AG04450 (cell line): Measurements from ENCODE around the gene BNC2. TPM values are rescaled to one million over a fixed set of nuclear protein-coding genes. Genes with fewer than 3 reads are reported as not detected.
A peak's percentile ranks its signal among the peaks of the same experiment; 100 is the strongest.

Source experiments
- CTCF ChIA-PET: fragments of 300-600, 350-600 bp; formaldehyde crosslinking; extraction: SDS; loops from one replicate; lab custom pipeline; 2022; ENCODE audit warnings: antibody characterized with exemption, inconsistent platforms; lab: Charles Lee
- POLR2A ChIA-PET: fragments of 350-600 bp; formaldehyde crosslinking; extraction: SDS; loops from one replicate; lab custom pipeline; 2021; ENCODE audit warnings: antibody characterized with exemption, inconsistent platforms; lab: Yijun Ruan, JAX
- DNase-seq: peaks from one replicate; pipeline ENCODE4 v3.0.0-alpha.2; 2011; ENCODE audit warnings: low read depth, low spot score
- H3K27ac ChIP-seq: one replicate; pipeline ENCODE4 v1.5.1; 2012; ENCODE audit warnings: low read depth, low read length, control low read depth
- H3K27me3 ChIP-seq: one replicate; pipeline ENCODE4 v1.6.0; 2012; ENCODE audit warnings: low read length; ENCODE audit not compliant: control insufficient read depth, insufficient read depth
- H3K4me3 ChIP-seq: 2 replicates; pipeline ENCODE4 v1.5.1; 2011; ENCODE audit warnings: mild to moderate bottlenecking, low read depth, low read length, control low read depth
- H3K9me3 ChIP-seq: 2 replicates; pipeline ENCODE4 v1.5.1; 2012; ENCODE audit warnings: low read length; ENCODE audit not compliant: control insufficient read depth, insufficient read depth
- polyA plus RNA-seq: library from polyadenylated mRNA; depleted of rRNA; stranded (reverse); fragments of >200 nt; gene quantifications from 2 replicates; pipeline ENCODE4 v1.2.3, GENCODE V29; 2011
- TF ChIP-seq, protein P1 (sequence below): IDR thresholded peaks from 2 replicates; pipeline ENCODE4 v1.5.1; 2011; ENCODE audit warnings: low read depth, low read length, control low read depth, inconsistent platforms

BNC2 gene
- polyA plus RNA-seq, 1 experiment, result 49.0 TPM

DNA sequence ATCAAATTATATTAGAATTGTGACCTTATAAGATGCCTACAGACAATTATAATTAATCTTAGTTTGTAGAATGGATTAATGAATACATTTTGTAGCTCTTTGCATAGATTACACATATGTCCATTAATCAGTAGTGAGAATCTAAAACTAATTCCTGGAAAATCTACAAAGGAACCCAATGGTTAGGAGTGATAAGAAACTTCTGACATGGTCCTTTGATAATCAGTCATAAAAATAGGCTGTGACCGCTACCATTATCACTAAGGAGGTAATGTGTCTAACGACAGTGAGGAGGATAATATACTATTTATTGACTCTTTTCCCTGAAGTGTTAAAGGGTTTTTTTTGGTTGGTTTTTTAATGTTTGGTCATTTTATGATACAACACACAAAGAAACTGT, 46.6 kb downstream of the BNC2 start:
- no peak for DNase-seq
- CTCF ChIA-PET, result no interaction called here
- POLR2A ChIA-PET, result no interaction called here
- H3K27me3 ChIP-seq, result no peaks in the 10 kb centered on the region
- H3K4me3 ChIP-seq, result no peak overlapping the region
- no peaks in the 10 kb centered on the region for H3K9me3 ChIP-seq
- peak overlapping the region; percentile 92 for H3K27ac ChIP-seq
- TF ChIP-seq, protein P1, sequence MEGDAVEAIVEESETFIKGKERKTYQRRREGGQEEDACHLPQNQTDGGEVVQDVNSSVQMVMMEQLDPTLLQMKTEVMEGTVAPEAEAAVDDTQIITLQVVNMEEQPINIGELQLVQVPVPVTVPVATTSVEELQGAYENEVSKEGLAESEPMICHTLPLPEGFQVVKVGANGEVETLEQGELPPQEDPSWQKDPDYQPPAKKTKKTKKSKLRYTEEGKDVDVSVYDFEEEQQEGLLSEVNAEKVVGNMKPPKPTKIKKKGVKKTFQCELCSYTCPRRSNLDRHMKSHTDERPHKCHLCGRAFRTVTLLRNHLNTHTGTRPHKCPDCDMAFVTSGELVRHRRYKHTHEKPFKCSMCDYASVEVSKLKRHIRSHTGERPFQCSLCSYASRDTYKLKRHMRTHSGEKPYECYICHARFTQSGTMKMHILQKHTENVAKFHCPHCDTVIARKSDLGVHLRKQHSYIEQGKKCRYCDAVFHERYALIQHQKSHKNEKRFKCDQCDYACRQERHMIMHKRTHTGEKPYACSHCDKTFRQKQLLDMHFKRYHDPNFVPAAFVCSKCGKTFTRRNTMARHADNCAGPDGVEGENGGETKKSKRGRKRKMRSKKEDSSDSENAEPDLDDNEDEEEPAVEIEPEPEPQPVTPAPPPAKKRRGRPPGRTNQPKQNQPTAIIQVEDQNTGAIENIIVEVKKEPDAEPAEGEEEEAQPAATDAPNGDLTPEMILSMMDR, result no peak

DNA sequence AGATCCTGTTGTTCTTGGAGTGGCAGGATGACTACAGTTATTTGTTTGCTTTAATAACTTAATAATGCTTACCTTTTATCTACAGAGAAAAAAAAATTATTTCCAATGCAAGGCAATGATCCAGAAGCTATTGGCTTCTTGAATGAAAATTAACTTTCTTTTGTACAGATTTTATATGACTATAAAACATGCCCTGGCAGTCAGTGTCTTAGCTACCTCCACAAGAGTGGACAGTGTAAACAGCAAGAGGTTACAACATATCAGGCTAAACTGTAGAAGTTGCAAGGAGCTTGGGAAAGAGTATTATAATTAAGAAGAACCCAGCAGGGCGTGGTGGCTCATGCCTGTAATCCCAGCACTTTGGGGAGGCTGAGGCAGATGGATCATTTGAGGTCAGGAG, 49.1 kb downstream of the BNC2 start:
- POLR2A ChIA-PET, result interaction anchor here (0.7 kb wide), 1 partner anchor 619 kb away, joined by 8 read pairs; no protein-coding TSS in a partner anchor

DNA sequence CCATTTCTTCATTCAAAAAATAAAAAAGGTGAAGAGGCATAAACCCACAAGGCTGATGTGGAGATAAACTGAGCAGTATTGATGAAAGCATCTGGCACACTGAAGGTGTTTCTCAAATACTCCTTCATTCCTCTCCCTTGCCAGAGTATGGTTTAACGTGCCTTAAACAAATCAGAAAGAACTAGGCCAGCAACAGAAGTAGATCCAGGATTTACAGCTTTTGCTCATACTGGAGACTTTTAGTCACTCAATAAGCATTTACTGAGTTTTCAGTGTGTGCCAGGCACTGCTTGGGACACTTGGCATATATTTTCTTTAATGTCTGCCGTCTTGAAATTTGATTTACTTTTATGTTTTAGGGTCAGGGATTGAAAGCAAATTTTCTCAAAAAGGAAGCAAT, 53.0 kb downstream of the BNC2 start:
- no peak overlapping the region for H3K4me3 ChIP-seq
- ChIA-PET CTCF (interaction anchor here (0.6 kb wide), 1 partner anchor 944 kb away, joined by 3 read pairs; no protein-coding TSS in a partner anchor), POLR2A (no interaction called here)
- H3K9me3 ChIP-seq, result no peaks in the 10 kb centered on the region
- H3K27ac ChIP-seq, result no peak overlapping the region
- DNase-seq, result no peak
- TF ChIP-seq, protein P1, result no peak
- H3K27me3 ChIP-seq, result no peaks in the 10 kb centered on the region

More for the DNA sequence above, 49.1 kb downstream of the BNC2 start:
- Histone ChIP-seq H3K27me3 (no peaks in the 10 kb centered on the region), H3K4me3 (no peak overlapping the region), H3K27ac (no peak overlapping the region), H3K9me3 (no peaks in the 10 kb centered on the region)
- DNase-seq, result no peak
- TF ChIP-seq, protein P1, result no peak
- CTCF ChIA-PET, result no interaction called here

DNA sequence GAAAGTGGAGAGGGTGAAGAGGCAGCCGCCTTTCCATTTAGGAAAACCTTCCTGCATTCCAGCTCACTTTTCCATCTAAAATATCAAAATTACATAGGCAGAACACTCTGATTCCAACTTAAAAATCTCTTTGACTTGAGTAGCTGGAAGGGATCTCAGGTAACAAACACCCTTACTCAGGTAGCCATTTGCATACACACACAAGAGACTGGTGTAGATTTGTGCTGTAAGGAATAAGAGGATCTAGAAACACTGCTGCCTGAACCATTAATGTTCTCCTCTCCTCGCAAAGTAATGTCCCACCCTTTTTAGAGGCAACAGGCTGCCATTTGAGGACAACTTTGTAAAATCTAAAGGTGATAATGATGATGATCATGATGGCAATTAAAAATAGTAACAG, 53.5 kb downstream of the BNC2 start:
- Histone ChIP-seq H3K9me3 (no peaks in the 10 kb centered on the region), H3K4me3 (no peak overlapping the region), H3K27ac (no peak overlapping the region), H3K27me3 (no peaks in the 10 kb centered on the region)
- POLR2A ChIA-PET, result no interaction called here
- CTCF ChIA-PET, result no interaction called here
- TF ChIP-seq, protein P1, result no peak
- no peak for DNase-seq

DNA sequence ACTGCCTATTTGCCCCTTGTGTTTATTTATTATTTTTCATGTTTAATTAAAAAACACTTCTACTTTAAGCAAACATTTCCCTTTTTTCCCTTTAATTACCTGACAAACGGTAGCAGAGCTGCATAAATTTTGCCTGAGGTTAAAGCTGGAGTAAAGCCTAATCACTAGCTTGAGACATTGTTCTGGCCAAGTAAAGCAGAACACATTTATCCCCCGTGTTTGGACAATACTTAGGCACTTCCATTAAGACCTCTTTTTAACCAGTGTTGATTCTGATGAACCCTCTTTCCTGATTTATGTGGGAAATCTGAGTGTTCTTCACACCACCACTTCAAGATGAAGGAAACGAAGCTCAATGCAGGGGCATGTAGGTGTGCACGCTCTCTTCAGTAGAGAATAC, 54.5 kb downstream of the BNC2 start:
- H3K4me3 ChIP-seq, result no peak overlapping the region
- H3K27ac ChIP-seq, result no peak overlapping the region
- no peak for DNase-seq
- TF ChIP-seq, protein P1, result no peak
- CTCF ChIA-PET, result no interaction called here
- no peaks in the 10 kb centered on the region for H3K9me3 ChIP-seq
- no peaks in the 10 kb centered on the region for H3K27me3 ChIP-seq
- POLR2A ChIA-PET, result no interaction called here
